IPS DF 6.9 (cell line): ENCODE measurements around the gene SLC6A13.
A peak's percentile ranks its signal among the peaks of the same experiment; 100 is the strongest.
"Not testable (repeated sequence)": the region's sequence is repeated elsewhere in the genome, so short reads cannot be mapped to it uniquely, and the experiment has no call there.

Experiments used
- DNase-seq: peaks from one replicate; pipeline ENCODE4 v3.0.0-alpha.2; 2013; ENCODE audit warnings: low read depth, low spot score
- H3K27ac ChIP-seq: one replicate; pipeline ENCODE4 v1.5.1; 2013; ENCODE audit warnings: low read length, control low read depth
- H3K27me3 ChIP-seq: 2 replicates; pipeline ENCODE4 v1.6.1; 2013; ENCODE audit warnings: mild to moderate bottlenecking, low read length; ENCODE audit not compliant: control insufficient read depth, insufficient read depth
- H3K36me3 ChIP-seq: 2 replicates; pipeline ENCODE4 v1.6.1; 2013; ENCODE audit warnings: low read length; ENCODE audit not compliant: control insufficient read depth, insufficient read depth
- H3K4me1 ChIP-seq: 2 replicates; pipeline ENCODE4 v1.6.1; 2013; ENCODE audit warnings: low read length; ENCODE audit not compliant: control insufficient read depth, insufficient read depth
- H3K4me3 ChIP-seq: 2 replicates; pipeline ENCODE4 v1.5.1; 2013; ENCODE audit warnings: mild to moderate bottlenecking, low read length
- H3K9me3 ChIP-seq: 2 replicates; pipeline ENCODE4 v1.6.1; 2013; ENCODE audit warnings: low read length, inconsistent platforms; ENCODE audit not compliant: control insufficient read depth, insufficient read depth
- WGBS: extraction: QIAGEN DNeasy Blood & Tissue Kit; methylation state at CpG from one replicate; pipeline ENCODE4 v1.1.7; 2013; ENCODE audit warnings: mixed read lengths, missing lambda C conversion rate; ENCODE audit not compliant: insufficient read length, insufficient coverage; 5-methylcytosine and 5-hydroxymethylcytosine counted together

SLC6A13 gene

GRCh38 chr12:193261-193660, 69.4 kb downstream of the SLC6A13 start:
- no CpG with 5 or more reads among the region's 10 CpGs for WGBS
- Histone ChIP-seq H3K4me1 (peaks cover 3% of the 10 kb centered on the region; the same call in 1 of the 2 replicates), H3K4me3 (no peak overlapping the region), H3K9me3 (no peaks in the 10 kb centered on the region), H3K27me3 (peaks cover 2% of the 10 kb centered on the region; the same call in 1 of the 2 replicates), H3K27ac (no peak overlapping the region), H3K36me3 (no peaks in the 10 kb centered on the region)
- no peak for DNase-seq

- H3K9me3 ChIP-seq, result no peaks in the 10 kb centered on the region
- no peak overlapping the region for H3K27ac ChIP-seq
- no CpG with 5 or more reads among the region's 3 CpGs for WGBS
- H3K4me1 ChIP-seq, result peaks cover 3% of the 10 kb centered on the region; the same call in 1 of the 2 replicates
- DNase-seq, result no peak
- H3K4me3 ChIP-seq, result no peak overlapping the region
- peaks cover 2% of the 10 kb centered on the region; the same call in 1 of the 2 replicates for H3K27me3 ChIP-seq
- H3K36me3 ChIP-seq, result no peaks in the 10 kb centered on the region
Measured at GRCh38 chr12:191541-191940, 71.1 kb downstream of the SLC6A13 start.

GRCh38 chr12:190881-191280, 71.8 kb downstream of the SLC6A13 start:
- Histone ChIP-seq H3K27me3 (peaks cover 2% of the 10 kb centered on the region; the same call in 1 of the 2 replicates), H3K9me3 (no peaks in the 10 kb centered on the region), H3K4me3 (no peak overlapping the region), H3K4me1 (0 out of 2 replicates have a peak, but pooled peaks cover 1% of the 10 kb centered on the region), H3K27ac (no peak overlapping the region), H3K36me3 (no peaks in the 10 kb centered on the region)
- WGBS, result no CpG with 5 or more reads among the region's 8 CpGs
- DNase-seq, result no peak

GRCh38 chr12:189622-189962, 73.0 kb downstream of the SLC6A13 start:
- H3K9me3 ChIP-seq, result no peaks in the 10 kb centered on the region
- H3K27me3 ChIP-seq, result peaks cover 2% of the 10 kb centered on the region; the same call in 1 of the 2 replicates
- no peak overlapping the region for H3K27ac ChIP-seq
- WGBS, result no CpG with 5 or more reads among the region's 6 CpGs
- H3K4me1 ChIP-seq, result 0 out of 2 replicates have a peak, but pooled peaks cover 1% of the 10 kb centered on the region
- DNase-seq, result no peak
- H3K4me3 ChIP-seq, result no peak overlapping the region
- no peaks in the 10 kb centered on the region for H3K36me3 ChIP-seq

- WGBS, result no CpG with 5 or more reads among the region's 52 CpGs
- DNase-seq, result no peak
- H3K4me3 ChIP-seq, result peak overlapping the region; percentile 65; the same call in 1 of the 2 replicates
- no peaks in the 10 kb centered on the region for H3K9me3 ChIP-seq
- H3K4me1 ChIP-seq, result 0 out of 2 replicates have a peak, but pooled peaks cover 1% of the 10 kb centered on the region
- peaks cover 2% of the 10 kb centered on the region; the same call in 1 of the 2 replicates for H3K27me3 ChIP-seq
- no peaks in the 10 kb centered on the region for H3K36me3 ChIP-seq
- H3K27ac ChIP-seq, result no peak overlapping the region
Measured at GRCh38 chr12:188910-189621, 73.6 kb downstream of the SLC6A13 start.

- not testable (repeated sequence) for DNase-seq, H3K9me3 ChIP-seq, H3K4me1 ChIP-seq, H3K27ac ChIP-seq, H3K36me3 ChIP-seq, H3K27me3 ChIP-seq
- peak overlapping the region; percentile 65; the same call in 1 of the 2 replicates for H3K4me3 ChIP-seq
- no CpG with 5 or more reads among the region's 53 CpGs for WGBS
Measured at GRCh38 chr12:187986-188909, 74.4 kb downstream of the SLC6A13 start.

- WGBS, result no CpG with 5 or more reads among the region's 11 CpGs
- Histone ChIP-seq H3K27ac (no peak overlapping the region), H3K9me3 (no peaks in the 10 kb centered on the region), H3K4me3 (no peak overlapping the region), H3K27me3 (peaks cover 2% of the 10 kb centered on the region; the same call in 1 of the 2 replicates), H3K36me3 (no peaks in the 10 kb centered on the region), H3K4me1 (0 out of 2 replicates have a peak, but pooled peaks cover 1% of the 10 kb centered on the region)
- no peak for DNase-seq
Measured at GRCh38 chr12:186006-186625, 76.5 kb downstream of the SLC6A13 start.

GRCh38 chr12:185576-185955, 77.1 kb downstream of the SLC6A13 start:
- WGBS, result no CpG with 5 or more reads among the region's 8 CpGs
- no peaks in the 10 kb centered on the region for H3K9me3 ChIP-seq
- H3K36me3 ChIP-seq, result no peaks in the 10 kb centered on the region
- peaks cover 2% of the 10 kb centered on the region; the same call in 1 of the 2 replicates for H3K27me3 ChIP-seq
- no peak overlapping the region for H3K27ac ChIP-seq
- no peak overlapping the region for H3K4me3 ChIP-seq
- DNase-seq, result no peak
- 0 out of 2 replicates have a peak, but pooled peaks cover 1% of the 10 kb centered on the region for H3K4me1 ChIP-seq

GRCh38 chr12:184811-185575, 77.6 kb downstream of the SLC6A13 start:
- H3K27ac ChIP-seq, result no peak overlapping the region
- no peaks in the 10 kb centered on the region for H3K36me3 ChIP-seq
- H3K27me3 ChIP-seq, result peaks cover 2% of the 10 kb centered on the region; the same call in 1 of the 2 replicates
- no CpG with 5 or more reads among the region's 13 CpGs for WGBS
- H3K4me1 ChIP-seq, result 0 out of 2 replicates have a peak, but pooled peaks cover 1% of the 10 kb centered on the region
- no peak for DNase-seq
- H3K9me3 ChIP-seq, result no peaks in the 10 kb centered on the region
- H3K4me3 ChIP-seq, result no peak overlapping the region
